ENCODE data around the gene GPR171. TPM values are rescaled to one million over a fixed set of nuclear protein-coding genes. Genes with fewer than 3 reads are reported as not detected.
"Not testable (repeated sequence)": the region's sequence is repeated elsewhere in the genome, so short reads cannot be mapped to it uniquely, and the experiment has no call there.

The GPR171 gene
- total and polyA plus RNA-seq, 2 donors (not counting 3 experiments of a cell fraction or from before 2014, with no cell fraction given) = not detected

GRCh38 chr3:151232991-151233390 is 30.0 kb upstream of the GPR171 start:
- no peaks in the 10 kb centered on the region for H3K9me3 ChIP-seq (replicated peaks; ENCODE audit: control insufficient read depth, insufficient read depth, low read length)
- no peaks in the 10 kb centered on the region for H3K9me1 ChIP-seq (replicated peaks; ENCODE audit: control insufficient read depth, extremely low read depth, insufficient read depth, low read length)
- H3K4me2 ChIP-seq (ENCODE audit: insufficient read depth, low read length) = no peak overlapping the region
- ChIA-PET CTCF (interaction anchor here (1.2 kb wide), 1 partner anchor 15 kb away, joined by 4 read pairs; no protein-coding TSS in a partner anchor), POLR2A (no interaction called here)
- no TSS peak for BruUV-seq (replicated peaks)
- intact Hi-C loops (cut with micrococcal nuclease) = no loop called here
- DNase-seq (ENCODE audit: low read depth, low spot score) (no peak), FAIRE-seq (no peak)
- H3K4me3 ChIP-seq (replicated peaks in 1 of 3; ENCODE audit: insufficient read depth in 1 of 3, low read depth in 1 of 3, low read length in 3 of 3) = no peak overlapping the region
- no peaks in the 10 kb centered on the region for H4K20me1 ChIP-seq (replicated peaks; ENCODE audit: control insufficient read depth, extremely low read depth, insufficient read depth, low read length)
- no peak overlapping the region for H3K9ac ChIP-seq (replicated peaks; ENCODE audit: extremely low read depth, insufficient read depth, low read length)
- H3K36me3 ChIP-seq (ENCODE audit: control insufficient read depth in 2 of 2, extremely low read depth in 1 of 2, insufficient read depth in 2 of 2, low read length in 2 of 2) = no peaks in the 10 kb centered on the region
- H3K79me2 ChIP-seq (ENCODE audit: control insufficient read depth, insufficient read depth, low read length) = no peaks in the 10 kb centered on the region
- no peak for TF ChIP-seq JUN (IDR thresholded peaks at IDR 0.05; ENCODE audit: borderline replicate concordance, insufficient read depth, insufficient read length, low read depth)
- no peak for TF ChIP-seq MYC (IDR thresholded peaks at IDR 0.05; ENCODE audit: low read depth, low read length)
- no peak for TF ChIP-seq POLR2AphosphoS5 (IDR thresholded peaks at IDR 0.05; ENCODE audit: insufficient read depth, low read depth, low read length)
- no peak for TF ChIP-seq GATA2 (IDR thresholded peaks at IDR 0.05; ENCODE audit: insufficient read depth, insufficient read length, low read depth, low read length)
- TF ChIP-seq CTCF (IDR thresholded peaks at IDR 0.05; ENCODE audit: extremely low read depth in 1 of 2, insufficient read depth in 1 of 2, low read depth in 1 of 2, low read length in 2 of 2) = no peak
- TF ChIP-seq EZH2 (IDR thresholded peaks at IDR 0.05; ENCODE audit: borderline replicate concordance, low read depth, low read length, severe bottlenecking) = no peak
- TF ChIP-seq FOS (IDR thresholded peaks at IDR 0.05; ENCODE audit: borderline replicate concordance, insufficient read depth, low read length) = no peak
- no peak for TF ChIP-seq MAX (IDR thresholded peaks at IDR 0.05; ENCODE audit: insufficient read depth, insufficient read length)
- no peak for TF ChIP-seq POLR2A (IDR thresholded peaks at IDR 0.05; ENCODE audit: low read depth, low read length)
- dilution Hi-C loops (cut with MboI; ENCODE audit: extremely low pct_ligation_motif_present, low sequenced_read_pairs) = no loop called here
- H3K27me3 ChIP-seq (ENCODE audit: control insufficient read depth in 2 of 2, insufficient read depth in 2 of 2, low read length in 2 of 2) = peaks cover 0 to 2% of the 10 kb centered on the region in 2 experiments
- peaks cover 11% of the 10 kb centered on the region for H3K4me1 ChIP-seq (ENCODE audit: control insufficient read depth, extremely low read depth, insufficient read depth, low read length)
- H3K27ac ChIP-seq (ENCODE audit: insufficient read depth, low read depth, low read length) = no peak overlapping the region
- no peak overlapping the region for H2AFZ ChIP-seq (ENCODE audit: low read depth, low read length)

GRCh38 chr3:151232403-151232802 is 29.4 kb upstream of the GPR171 start:
- H3K4me2 ChIP-seq (ENCODE audit: insufficient read depth, low read length); H4K20me1 ChIP-seq (replicated peaks; ENCODE audit: control insufficient read depth, extremely low read depth, insufficient read depth, low read length); H3K9me1 ChIP-seq (replicated peaks; ENCODE audit: control insufficient read depth, extremely low read depth, insufficient read depth, low read length); H3K9me3 ChIP-seq (replicated peaks; ENCODE audit: control insufficient read depth, insufficient read depth, low read length); BruUV-seq (replicated peaks); H3K27me3 ChIP-seq (ENCODE audit: control insufficient read depth in 2 of 2, insufficient read depth in 2 of 2, low read length in 2 of 2); POLR2A ChIA-PET; H3K36me3 ChIP-seq (ENCODE audit: control insufficient read depth in 2 of 2, extremely low read depth in 1 of 2, insufficient read depth in 2 of 2, low read length in 2 of 2); H3K27ac ChIP-seq (ENCODE audit: insufficient read depth, low read depth, low read length); H3K9ac ChIP-seq (replicated peaks; ENCODE audit: extremely low read depth, insufficient read depth, low read length); H3K4me3 ChIP-seq (replicated peaks in 1 of 3; ENCODE audit: insufficient read depth in 1 of 3, low read depth in 1 of 3, low read length in 3 of 3); intact Hi-C loops (cut with micrococcal nuclease); FAIRE-seq; H3K79me2 ChIP-seq (ENCODE audit: control insufficient read depth, insufficient read depth, low read length); dilution Hi-C loops (cut with MboI; ENCODE audit: extremely low pct_ligation_motif_present, low sequenced_read_pairs); DNase-seq (ENCODE audit: low read depth, low spot score); H2AFZ ChIP-seq (ENCODE audit: low read depth, low read length): not testable (repeated sequence)
- peaks cover 11% of the 10 kb centered on the region for H3K4me1 ChIP-seq (ENCODE audit: control insufficient read depth, extremely low read depth, insufficient read depth, low read length)
- CTCF ChIA-PET = interaction anchor here (1.2 kb wide), 1 partner anchor 15 kb away, joined by 4 read pairs; no protein-coding TSS in a partner anchor
